GM23338 (cell line): Measurements from ENCODE around the gene CXADR. TPM values are rescaled to one million over a fixed set of nuclear protein-coding genes. Genes with fewer than 3 reads are reported as not detected.
"Not testable (repeated sequence)": the region's sequence is repeated elsewhere in the genome, so short reads cannot be mapped to it uniquely, and the experiment has no call there.

Experiments used
- ATAC-seq: fragments of 200-7000 bp; cut with Tn5 transposase; 3 replicates; pipeline ENCODE4 v1.9.1; 2020
- DNase-seq: peaks from one replicate; pipeline ENCODE4 v3.0.0-alpha.2; 2015; ENCODE audit warnings: low spot score
- H2AFZ ChIP-seq: fragments of 200-600 bp; sonication (generic); 2 replicates; pipeline ENCODE4 v1.8.0; 2016; ENCODE audit warnings: antibody characterized with exemption, mild to moderate bottlenecking, moderate library complexity
- H3F3A ChIP-seq: fragments of 200-600 bp; sonication (generic); replicated peaks from 2 replicates; pipeline ENCODE4 v1.8.0; 2017; ENCODE audit warnings: antibody characterized with exemption, mixed run types, low read depth
- H3K27ac ChIP-seq: fragments of 200-600 bp; sonication (generic); 2 replicates; pipeline ENCODE4 v1.6.1; 2016; ENCODE audit warnings: low read depth
- H3K27me3 ChIP-seq: fragments of 200-600 bp; sonication (generic); 2 replicates; pipeline ENCODE4 v1.8.0; 2016; ENCODE audit warnings: mild to moderate bottlenecking, mixed run types, moderate library complexity; ENCODE audit not compliant: insufficient read depth
- H3K36me3 ChIP-seq: fragments of 200-600 bp; sonication (generic); 2 replicates; pipeline ENCODE4 v1.8.0; 2016; ENCODE audit warnings: mild to moderate bottlenecking; ENCODE audit not compliant: insufficient read depth
- H3K4me1 ChIP-seq: fragments of 200-600 bp; sonication (generic); 2 replicates; pipeline ENCODE4 v1.8.0; 2016; ENCODE audit warnings: mild to moderate bottlenecking, moderate library complexity; ENCODE audit not compliant: insufficient read depth
- H3K4me2 ChIP-seq: fragments of 200-600 bp; sonication (generic); 2 replicates; pipeline ENCODE4 v1.7.1; 2017; ENCODE audit warnings: mixed run types
- H3K4me3 ChIP-seq: fragments of 200-600 bp; sonication (generic); 2 replicates; pipeline ENCODE4 v1.6.1; 2016; ENCODE audit warnings: mixed run types
- H3K79me2 ChIP-seq: fragments of 200-600 bp; sonication (generic); replicated peaks from 2 replicates; pipeline ENCODE4 v1.8.0; 2017; ENCODE audit warnings: mild to moderate bottlenecking; ENCODE audit not compliant: insufficient read depth
- H3K9me2 ChIP-seq: fragments of 200-600 bp; sonication (generic); 2 replicates; pipeline ENCODE4 v1.8.0; 2017; ENCODE audit not compliant: insufficient read depth
- H4K20me1 ChIP-seq: fragments of 200-600 bp; sonication (generic); replicated peaks from 2 replicates; pipeline ENCODE4 v1.8.0; 2017; ENCODE audit warnings: mild to moderate bottlenecking; ENCODE audit not compliant: insufficient read depth
- H3K27ac Mint-ChIP-seq: 2 replicates; pipeline ENCODE4 v1.8.0; 2020; ENCODE audit warnings: inconsistent platforms, mild to moderate bottlenecking, moderate library complexity, mixed read lengths
- H3K27me3 Mint-ChIP-seq: 3 replicates; pipeline ENCODE4 v1.8.0; 2022; ENCODE audit warnings: low read depth, mild to moderate bottlenecking, moderate library complexity, mixed read lengths, inconsistent platforms; ENCODE audit not compliant: insufficient read depth, poor library complexity
- H3K36me3 Mint-ChIP-seq: 3 replicates; pipeline ENCODE4 v1.8.0; 2021; ENCODE audit warnings: low read depth, mild to moderate bottlenecking, inconsistent platforms, moderate library complexity, mixed read lengths
- H3K4me1 Mint-ChIP-seq: 3 replicates; pipeline ENCODE4 v1.8.0; 2020; ENCODE audit warnings: mild to moderate bottlenecking, inconsistent platforms, mixed read lengths
- H3K4me3 Mint-ChIP-seq: 3 replicates; pipeline ENCODE4 v1.8.0; 2021; ENCODE audit warnings: moderate library complexity, mild to moderate bottlenecking, inconsistent platforms, mixed read lengths
- H3K9me3 Mint-ChIP-seq: 3 replicates; pipeline ENCODE4 v1.8.0; 2020; ENCODE audit warnings: moderate library complexity, mild to moderate bottlenecking, inconsistent platforms, mixed read lengths
- CTCF ChIP-seq, 2 experiments: fragments of 200-600 bp in 1 of 2; sonication (generic) in 1 of 2; conservative IDR thresholded peaks; 2 replicates each; pipeline versions ENCODE4 v1.5.1 to v1.6.1; 2016 to 2017; ENCODE audit warnings: antibody characterized with exemption in 2 of 2, low read depth in 2 of 2, mild to moderate bottlenecking in 2 of 2, moderate library complexity in 1 of 2
- EZH2 ChIP-seq: fragments of 200-600 bp; sonication (generic); IDR thresholded peaks from one replicate; pipeline ENCODE4 v1.8.0; 2017; ENCODE audit warnings: antibody characterized with exemption, mild to moderate bottlenecking, low read depth; ENCODE audit not compliant: unreplicated experiment
- EZH2phosphoT487 ChIP-seq: fragments of 200-600 bp; sonication (generic); IDR thresholded peaks from one replicate; pipeline ENCODE4 v1.8.1; 2018; ENCODE audit warnings: antibody characterized with exemption; ENCODE audit not compliant: unreplicated experiment
- ZNF331 ChIP-seq: fragments of 250-450 bp; sonication (Bioruptor Pico); IDR thresholded peaks from 2 replicates; pipeline ENCODE4 v1.5.0; 2020; ENCODE audit warnings: low read depth, mild to moderate bottlenecking, moderate library complexity
- polyA plus RNA-seq: library from polyadenylated mRNA; unstranded; fragments of >200 nt; fragmentation: Nextera tagmentation; extraction: Ambion mirVana; gene quantifications from 2 replicates; pipeline ENCODE4 v1.2.1, GENCODE V29; 2016
- total RNA-seq: library from RNA; depleted of rRNA; stranded (reverse); fragments of >200 nt; shearing (Covaris generic); gene quantifications from 2 replicates; pipeline ENCODE4 v1.2.3, GENCODE V29; 2014
- TF ChIP-seq, protein P1 (sequence below): fragments of 250-450 bp; sonication (Bioruptor Pico); IDR thresholded peaks from 2 replicates; pipeline ENCODE4 v1.5.0; 2020; ENCODE audit warnings: mild to moderate bottlenecking, moderate library complexity

CXADR gene
- total and polyA plus RNA-seq, 2 experiments from 2014 or later, result 126 to 207 TPM

- TF ChIP-seq, protein P1, sequence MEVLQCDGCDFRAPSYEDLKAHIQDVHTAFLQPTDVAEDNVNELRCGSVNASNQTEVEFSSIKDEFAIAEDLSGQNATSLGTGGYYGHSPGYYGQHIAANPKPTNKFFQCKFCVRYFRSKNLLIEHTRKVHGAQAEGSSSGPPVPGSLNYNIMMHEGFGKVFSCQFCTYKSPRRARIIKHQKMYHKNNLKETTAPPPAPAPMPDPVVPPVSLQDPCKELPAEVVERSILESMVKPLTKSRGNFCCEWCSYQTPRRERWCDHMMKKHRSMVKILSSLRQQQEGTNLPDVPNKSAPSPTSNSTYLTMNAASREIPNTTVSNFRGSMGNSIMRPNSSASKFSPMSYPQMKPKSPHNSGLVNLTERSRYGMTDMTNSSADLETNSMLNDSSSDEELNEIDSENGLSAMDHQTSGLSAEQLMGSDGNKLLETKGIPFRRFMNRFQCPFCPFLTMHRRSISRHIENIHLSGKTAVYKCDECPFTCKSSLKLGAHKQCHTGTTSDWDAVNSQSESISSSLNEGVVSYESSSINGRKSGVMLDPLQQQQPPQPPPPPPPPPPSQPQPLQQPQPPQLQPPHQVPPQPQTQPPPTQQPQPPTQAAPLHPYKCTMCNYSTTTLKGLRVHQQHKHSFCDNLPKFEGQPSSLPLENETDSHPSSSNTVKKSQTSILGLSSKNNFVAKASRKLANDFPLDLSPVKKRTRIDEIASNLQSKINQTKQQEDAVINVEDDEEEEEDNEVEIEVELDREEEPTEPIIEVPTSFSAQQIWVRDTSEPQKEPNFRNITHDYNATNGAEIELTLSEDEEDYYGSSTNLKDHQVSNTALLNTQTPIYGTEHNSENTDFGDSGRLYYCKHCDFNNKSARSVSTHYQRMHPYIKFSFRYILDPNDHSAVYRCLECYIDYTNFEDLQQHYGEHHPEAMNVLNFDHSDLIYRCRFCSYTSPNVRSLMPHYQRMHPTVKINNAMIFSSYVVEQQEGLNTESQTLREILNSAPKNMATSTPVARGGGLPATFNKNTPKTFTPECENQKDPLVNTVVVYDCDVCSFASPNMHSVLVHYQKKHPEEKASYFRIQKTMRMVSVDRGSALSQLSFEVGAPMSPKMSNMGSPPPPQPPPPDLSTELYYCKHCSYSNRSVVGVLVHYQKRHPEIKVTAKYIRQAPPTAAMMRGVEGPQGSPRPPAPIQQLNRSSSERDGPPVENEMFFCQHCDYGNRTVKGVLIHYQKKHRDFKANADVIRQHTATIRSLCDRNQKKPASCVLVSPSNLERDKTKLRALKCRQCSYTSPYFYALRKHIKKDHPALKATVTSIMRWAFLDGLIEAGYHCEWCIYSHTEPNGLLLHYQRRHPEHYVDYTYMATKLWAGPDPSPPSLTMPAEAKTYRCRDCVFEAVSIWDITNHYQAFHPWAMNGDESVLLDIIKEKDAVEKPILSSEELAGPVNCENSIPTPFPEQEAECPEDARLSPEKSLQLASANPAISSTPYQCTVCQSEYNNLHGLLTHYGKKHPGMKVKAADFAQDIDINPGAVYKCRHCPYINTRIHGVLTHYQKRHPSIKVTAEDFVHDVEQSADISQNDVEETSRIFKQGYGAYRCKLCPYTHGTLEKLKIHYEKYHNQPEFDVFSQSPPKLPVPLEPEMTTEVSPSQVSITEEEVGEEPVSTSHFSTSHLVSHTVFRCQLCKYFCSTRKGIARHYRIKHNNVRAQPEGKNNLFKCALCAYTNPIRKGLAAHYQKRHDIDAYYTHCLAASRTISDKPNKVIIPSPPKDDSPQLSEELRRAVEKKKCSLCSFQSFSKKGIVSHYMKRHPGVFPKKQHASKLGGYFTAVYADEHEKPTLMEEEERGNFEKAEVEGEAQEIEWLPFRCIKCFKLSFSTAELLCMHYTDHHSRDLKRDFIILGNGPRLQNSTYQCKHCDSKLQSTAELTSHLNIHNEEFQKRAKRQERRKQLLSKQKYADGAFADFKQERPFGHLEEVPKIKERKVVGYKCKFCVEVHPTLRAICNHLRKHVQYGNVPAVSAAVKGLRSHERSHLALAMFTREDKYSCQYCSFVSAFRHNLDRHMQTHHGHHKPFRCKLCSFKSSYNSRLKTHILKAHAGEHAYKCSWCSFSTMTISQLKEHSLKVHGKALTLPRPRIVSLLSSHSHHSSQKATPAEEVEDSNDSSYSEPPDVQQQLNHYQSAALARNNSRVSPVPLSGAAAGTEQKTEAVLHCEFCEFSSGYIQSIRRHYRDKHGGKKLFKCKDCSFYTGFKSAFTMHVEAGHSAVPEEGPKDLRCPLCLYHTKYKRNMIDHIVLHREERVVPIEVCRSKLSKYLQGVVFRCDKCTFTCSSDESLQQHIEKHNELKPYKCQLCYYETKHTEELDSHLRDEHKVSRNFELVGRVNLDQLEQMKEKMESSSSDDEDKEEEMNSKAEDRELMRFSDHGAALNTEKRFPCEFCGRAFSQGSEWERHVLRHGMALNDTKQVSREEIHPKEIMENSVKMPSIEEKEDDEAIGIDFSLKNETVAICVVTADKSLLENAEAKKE (CRISPR knock-in tag), result no peak
- TF ChIP-seq ZNF331 (CRISPR knock-in tag) (no peak), EZH2 (no peak), CTCF (conservative IDR thresholded peaks at IDR 0.05; ENCODE audit: low read depth in 2 of 2) (no peak), EZH2phosphoT487 (no peak)
Measured at GRCh38 chr21:17476006-17476405, 36.8 kb upstream of the CXADR start (continued).

GRCh38 chr21:17478156-17478555 lies 34.7 kb upstream of the CXADR start:
- not testable (repeated sequence) for DNase-seq, H3K27ac ChIP-seq, H3K4me1 ChIP-seq, H3K9me3 Mint-ChIP-seq, H4K20me1 ChIP-seq, H3K27me3 ChIP-seq, H3K36me3 ChIP-seq, H3F3A ChIP-seq, H3K27me3 Mint-ChIP-seq, H3K4me3 ChIP-seq, H3K4me2 ChIP-seq, H3K36me3 Mint-ChIP-seq, H3K4me3 Mint-ChIP-seq, H2AFZ ChIP-seq, H3K27ac Mint-ChIP-seq, H3K4me1 Mint-ChIP-seq, H3K9me2 ChIP-seq, H3K79me2 ChIP-seq, ATAC-seq
